Measurements from ENCODE around the gene PIMREG.

PIMREG gene

GRCh38 chr17:6425407-6425806, 18.8 kb upstream of the PIMREG start:
- no peak for DNase-seq (ENCODE audit: low read depth)
- Histone ChIP-seq H3K36me3 (ENCODE audit: control insufficient read depth, insufficient read depth, low read length, severe bottlenecking) (no peaks in the 10 kb centered on the region), H3K27me3 (replicated peaks; ENCODE audit: control insufficient read depth, insufficient read depth, low read length) (peaks cover 10% of the 10 kb centered on the region), H3K9me3 (ENCODE audit: control insufficient read depth, low read length) (no peaks in the 10 kb centered on the region), H3K9ac (ENCODE audit: low read length) (no peak overlapping the region), H3K4me3 (ENCODE audit: low read length) (no peak overlapping the region), H3K4me1 (ENCODE audit: control insufficient read depth, insufficient read depth, low read length) (peaks cover 3% of the 10 kb centered on the region)

GRCh38 chr17:6426356-6427101, 17.7 kb upstream of the PIMREG start:
- Histone ChIP-seq H3K9ac (ENCODE audit: low read length) (no peak overlapping the region), H3K4me3 (ENCODE audit: low read length) (no peak overlapping the region), H3K4me1 (ENCODE audit: control insufficient read depth, insufficient read depth, low read length) (peaks cover 3% of the 10 kb centered on the region), H3K9me3 (ENCODE audit: control insufficient read depth, low read length) (peaks cover 3% of the 10 kb centered on the region), H3K27me3 (replicated peaks; ENCODE audit: control insufficient read depth, insufficient read depth, low read length) (peaks cover 10% of the 10 kb centered on the region), H3K36me3 (ENCODE audit: control insufficient read depth, insufficient read depth, low read length, severe bottlenecking) (no peaks in the 10 kb centered on the region)
- no peak for DNase-seq (ENCODE audit: low read depth)

- H3K9me3 ChIP-seq (ENCODE audit: control insufficient read depth, low read length) = peaks cover 3% of the 10 kb centered on the region
- DNase-seq (ENCODE audit: low read depth) = peak; percentile 25
- peaks cover 3% of the 10 kb centered on the region for H3K4me1 ChIP-seq (ENCODE audit: control insufficient read depth, insufficient read depth, low read length)
- peak overlapping the region; percentile 66 for H3K4me3 ChIP-seq (ENCODE audit: low read length)
- peak overlapping the region; percentile 47 for H3K9ac ChIP-seq (ENCODE audit: low read length)
- peaks cover 13% of the 10 kb centered on the region for H3K27me3 ChIP-seq (replicated peaks; ENCODE audit: control insufficient read depth, insufficient read depth, low read length)
- no peaks in the 10 kb centered on the region for H3K36me3 ChIP-seq (ENCODE audit: control insufficient read depth, insufficient read depth, low read length, severe bottlenecking)
Measured at GRCh38 chr17:6427279-6427781, 16.9 kb upstream of the PIMREG start.

- Histone ChIP-seq H3K9ac (ENCODE audit: low read length) (no peak overlapping the region), H3K9me3 (ENCODE audit: control insufficient read depth, low read length) (peaks cover 3% of the 10 kb centered on the region), H3K36me3 (ENCODE audit: control insufficient read depth, insufficient read depth, low read length, severe bottlenecking) (no peaks in the 10 kb centered on the region), H3K27me3 (replicated peaks; ENCODE audit: control insufficient read depth, insufficient read depth, low read length) (peaks cover 12% of the 10 kb centered on the region), H3K4me3 (ENCODE audit: low read length) (no peak overlapping the region), H3K4me1 (ENCODE audit: control insufficient read depth, insufficient read depth, low read length) (peaks cover 3% of the 10 kb centered on the region)
- no peak for DNase-seq (ENCODE audit: low read depth)
Measured at GRCh38 chr17:6428207-6428965, 15.9 kb upstream of the PIMREG start.

GRCh38 chr17:6429266-6429665, 15.0 kb upstream of the PIMREG start:
- Histone ChIP-seq H3K9me3 (ENCODE audit: control insufficient read depth, low read length) (peaks cover 3% of the 10 kb centered on the region), H3K4me1 (ENCODE audit: control insufficient read depth, insufficient read depth, low read length) (peaks cover 3% of the 10 kb centered on the region), H3K27me3 (replicated peaks; ENCODE audit: control insufficient read depth, insufficient read depth, low read length) (peaks cover 4% of the 10 kb centered on the region), H3K9ac (ENCODE audit: low read length) (no peak overlapping the region), H3K4me3 (ENCODE audit: low read length) (no peak overlapping the region), H3K36me3 (ENCODE audit: control insufficient read depth, insufficient read depth, low read length, severe bottlenecking) (no peaks in the 10 kb centered on the region)
- no peak for DNase-seq (ENCODE audit: low read depth)

GRCh38 chr17:6430769-6431168, 13.5 kb upstream of the PIMREG start:
- Histone ChIP-seq H3K9me3 (ENCODE audit: control insufficient read depth, low read length) (peaks cover 3% of the 10 kb centered on the region), H3K4me1 (ENCODE audit: control insufficient read depth, insufficient read depth, low read length) (peaks cover 3% of the 10 kb centered on the region), H3K9ac (ENCODE audit: low read length) (no peak overlapping the region), H3K27me3 (replicated peaks; ENCODE audit: control insufficient read depth, insufficient read depth, low read length) (peaks cover 4% of the 10 kb centered on the region), H3K36me3 (ENCODE audit: control insufficient read depth, insufficient read depth, low read length, severe bottlenecking) (no peaks in the 10 kb centered on the region), H3K4me3 (ENCODE audit: low read length) (no peak overlapping the region)
- DNase-seq (ENCODE audit: low read depth) = no peak

- Histone ChIP-seq H3K36me3 (ENCODE audit: control insufficient read depth, insufficient read depth, low read length, severe bottlenecking) (no peaks in the 10 kb centered on the region), H3K27me3 (replicated peaks; ENCODE audit: control insufficient read depth, insufficient read depth, low read length) (peaks cover 20% of the 10 kb centered on the region), H3K9ac (ENCODE audit: low read length) (no peak within 1 kb of the TSS), H3K9me3 (ENCODE audit: control insufficient read depth, low read length) (peaks cover 3% of the 10 kb centered on the region), H3K4me1 (ENCODE audit: control insufficient read depth, insufficient read depth, low read length) (no peaks in the 10 kb centered on the region), H3K4me3 (ENCODE audit: low read length) (no peak within 1 kb of the TSS)
- DNase-seq (ENCODE audit: low read depth) = no peak
Measured at GRCh38 chr17:6435051-6435450, 9.2 kb upstream of the PIMREG start, which contains the start of gene AIPL1. Gene AIPL1 (minus strand): TSS chr17:6435121. CDS start chr17:6435104, 17 bp downstream.

- H3K9me3 ChIP-seq (ENCODE audit: control insufficient read depth, low read length) = no peaks in the 10 kb centered on the region
- peak; percentile 87 for DNase-seq (ENCODE audit: low read depth)
- peaks cover 20% of the 10 kb centered on the region for H3K27me3 ChIP-seq (replicated peaks; ENCODE audit: control insufficient read depth, insufficient read depth, low read length)
- H3K4me3 ChIP-seq (ENCODE audit: low read length) = no peak overlapping the region
- H3K4me1 ChIP-seq (ENCODE audit: control insufficient read depth, insufficient read depth, low read length) = no peaks in the 10 kb centered on the region
- no peak overlapping the region for H3K9ac ChIP-seq (ENCODE audit: low read length)
- H3K36me3 ChIP-seq (ENCODE audit: control insufficient read depth, insufficient read depth, low read length, severe bottlenecking) = no peaks in the 10 kb centered on the region
Measured at GRCh38 chr17:6435968-6436367, 8.3 kb upstream of the PIMREG start.

- H3K9ac ChIP-seq (ENCODE audit: low read length) = no peak overlapping the region
- H3K9me3 ChIP-seq (ENCODE audit: control insufficient read depth, low read length) = no peaks in the 10 kb centered on the region
- no peaks in the 10 kb centered on the region for H3K4me1 ChIP-seq (ENCODE audit: control insufficient read depth, insufficient read depth, low read length)
- no peak overlapping the region for H3K4me3 ChIP-seq (ENCODE audit: low read length)
- no peak for DNase-seq (ENCODE audit: low read depth)
- peaks cover 17% of the 10 kb centered on the region for H3K27me3 ChIP-seq (replicated peaks; ENCODE audit: control insufficient read depth, insufficient read depth, low read length)
- no peaks in the 10 kb centered on the region for H3K36me3 ChIP-seq (ENCODE audit: control insufficient read depth, insufficient read depth, low read length, severe bottlenecking)
Measured at GRCh38 chr17:6437466-6437865, 6.8 kb upstream of the PIMREG start.

GRCh38 chr17:6437956-6438355, 6.3 kb upstream of the PIMREG start:
- H3K36me3 ChIP-seq (ENCODE audit: control insufficient read depth, insufficient read depth, low read length, severe bottlenecking) = no peaks in the 10 kb centered on the region
- no peaks in the 10 kb centered on the region for H3K9me3 ChIP-seq (ENCODE audit: control insufficient read depth, low read length)
- no peaks in the 10 kb centered on the region for H3K4me1 ChIP-seq (ENCODE audit: control insufficient read depth, insufficient read depth, low read length)
- H3K27me3 ChIP-seq (replicated peaks; ENCODE audit: control insufficient read depth, insufficient read depth, low read length) = peaks cover 17% of the 10 kb centered on the region
- no peak overlapping the region for H3K4me3 ChIP-seq (ENCODE audit: low read length)
- no peak for DNase-seq (ENCODE audit: low read depth)
- no peak overlapping the region for H3K9ac ChIP-seq (ENCODE audit: low read length)

GRCh38 chr17:6439951-6440350, 4.3 kb upstream of the PIMREG start:
- H3K4me3 ChIP-seq (ENCODE audit: low read length) = no peak overlapping the region
- peaks cover 17% of the 10 kb centered on the region for H3K27me3 ChIP-seq (replicated peaks; ENCODE audit: control insufficient read depth, insufficient read depth, low read length)
- no peak overlapping the region for H3K9ac ChIP-seq (ENCODE audit: low read length)
- no peaks in the 10 kb centered on the region for H3K9me3 ChIP-seq (ENCODE audit: control insufficient read depth, low read length)
- no peaks in the 10 kb centered on the region for H3K36me3 ChIP-seq (ENCODE audit: control insufficient read depth, insufficient read depth, low read length, severe bottlenecking)
- no peak for DNase-seq (ENCODE audit: low read depth)
- peaks cover 6% of the 10 kb centered on the region for H3K4me1 ChIP-seq (ENCODE audit: control insufficient read depth, insufficient read depth, low read length)

All from adipocyte (in vitro differentiated cells).